ENCODE measurements around the gene TES.

TES gene

DNA sequence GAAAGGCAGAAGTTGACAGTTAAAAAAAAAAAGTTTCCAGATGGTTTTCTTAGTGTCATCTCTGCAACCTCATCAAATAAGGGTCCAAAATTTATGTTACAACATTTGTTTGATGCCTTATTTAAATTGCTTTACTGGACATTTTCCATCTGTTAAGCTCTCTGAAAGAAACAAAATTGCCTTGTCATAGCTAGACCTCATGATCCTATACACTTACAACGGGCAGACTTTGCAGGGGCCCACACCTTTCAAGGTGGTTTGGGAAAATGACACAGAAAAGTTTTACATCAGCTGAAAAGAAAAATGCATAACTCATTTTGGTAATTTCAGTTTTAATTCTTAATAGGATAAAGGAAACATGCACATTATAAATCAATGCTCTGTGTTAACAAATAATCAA, 1.4 kb upstream of the TES start:
- Histone ChIP-seq H3K4me1 (ENCODE audit: low read depth, poor library complexity, severe bottlenecking) (peaks cover 31% of the 10 kb centered on the region), H3K27ac (no peak overlapping the region), H3K4me2 (no peak overlapping the region)

DNA sequence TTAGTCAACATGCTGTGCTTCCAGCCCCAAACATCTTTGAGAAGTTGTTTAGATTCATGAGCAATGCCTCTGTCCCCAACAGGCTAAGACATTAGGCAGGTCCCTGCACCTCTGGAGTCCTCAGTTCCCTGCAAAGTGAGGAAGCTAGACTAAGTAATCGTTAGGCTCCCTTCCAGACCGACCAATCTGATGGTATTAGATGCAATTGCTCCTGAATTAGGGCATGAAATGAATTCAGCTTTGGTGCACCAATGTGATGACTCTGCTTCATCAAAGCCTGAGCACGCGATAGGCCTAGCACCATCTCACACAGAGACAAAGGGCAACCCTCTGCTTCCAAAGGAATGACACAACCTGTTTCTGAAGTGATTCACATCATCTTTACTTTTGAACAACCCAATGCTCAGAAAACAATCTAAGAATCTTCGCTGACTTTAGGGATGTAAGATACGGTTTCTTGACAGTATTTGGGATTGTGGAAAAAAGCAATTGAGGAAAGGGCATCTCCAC, 723 bp upstream of the TES start:
- Histone ChIP-seq H3K27ac (no peak overlapping the region), H3K79me2 (ENCODE audit: insufficient read depth, low read depth) (peaks cover 33% of the 10 kb centered on the region), H3K4me3 (IDR thresholded peaks at IDR 0.05; ENCODE audit: insufficient read depth, low read depth, low read length) (no peak overlapping the region), H4K20me1 (ENCODE audit: insufficient read depth) (no peaks in the 10 kb centered on the region), H3K36me3 (ENCODE audit: insufficient read depth) (no peaks in the 10 kb centered on the region), H3K4me2 (peak overlapping the region; percentile 67; the same call in 1 of the 2 replicates), H3K27me3 (ENCODE audit: insufficient read depth, low read depth) (no peaks in the 10 kb centered on the region), H3K9ac (no peak overlapping the region), H3K4me1 (ENCODE audit: low read depth, poor library complexity, severe bottlenecking) (peaks cover 37% of the 10 kb centered on the region), H2AFZ (ENCODE audit: low read depth) (peak overlapping the region; percentile 93; the same call in 1 of the 2 replicates)
- TF ChIP-seq, protein P1, sequence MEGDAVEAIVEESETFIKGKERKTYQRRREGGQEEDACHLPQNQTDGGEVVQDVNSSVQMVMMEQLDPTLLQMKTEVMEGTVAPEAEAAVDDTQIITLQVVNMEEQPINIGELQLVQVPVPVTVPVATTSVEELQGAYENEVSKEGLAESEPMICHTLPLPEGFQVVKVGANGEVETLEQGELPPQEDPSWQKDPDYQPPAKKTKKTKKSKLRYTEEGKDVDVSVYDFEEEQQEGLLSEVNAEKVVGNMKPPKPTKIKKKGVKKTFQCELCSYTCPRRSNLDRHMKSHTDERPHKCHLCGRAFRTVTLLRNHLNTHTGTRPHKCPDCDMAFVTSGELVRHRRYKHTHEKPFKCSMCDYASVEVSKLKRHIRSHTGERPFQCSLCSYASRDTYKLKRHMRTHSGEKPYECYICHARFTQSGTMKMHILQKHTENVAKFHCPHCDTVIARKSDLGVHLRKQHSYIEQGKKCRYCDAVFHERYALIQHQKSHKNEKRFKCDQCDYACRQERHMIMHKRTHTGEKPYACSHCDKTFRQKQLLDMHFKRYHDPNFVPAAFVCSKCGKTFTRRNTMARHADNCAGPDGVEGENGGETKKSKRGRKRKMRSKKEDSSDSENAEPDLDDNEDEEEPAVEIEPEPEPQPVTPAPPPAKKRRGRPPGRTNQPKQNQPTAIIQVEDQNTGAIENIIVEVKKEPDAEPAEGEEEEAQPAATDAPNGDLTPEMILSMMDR (conservative IDR thresholded peaks at IDR 0.05; ENCODE audit: low read depth, low read length), result no peak

More for the DNA sequence above, 1.4 kb upstream of the TES start:
- Histone ChIP-seq H3K79me2 (ENCODE audit: insufficient read depth, low read depth) (peaks cover 26% of the 10 kb centered on the region), H4K20me1 (ENCODE audit: insufficient read depth) (no peaks in the 10 kb centered on the region), H3K4me3 (IDR thresholded peaks at IDR 0.05; ENCODE audit: insufficient read depth, low read depth, low read length) (no peak overlapping the region), H3K27me3 (ENCODE audit: insufficient read depth, low read depth) (no peaks in the 10 kb centered on the region), H3K9ac (no peak overlapping the region), H3K36me3 (ENCODE audit: insufficient read depth) (no peaks in the 10 kb centered on the region), H2AFZ (ENCODE audit: low read depth) (no peak overlapping the region)
- TF ChIP-seq, protein P1 (conservative IDR thresholded peaks at IDR 0.05; ENCODE audit: low read depth, low read length), result no peak

DNA sequence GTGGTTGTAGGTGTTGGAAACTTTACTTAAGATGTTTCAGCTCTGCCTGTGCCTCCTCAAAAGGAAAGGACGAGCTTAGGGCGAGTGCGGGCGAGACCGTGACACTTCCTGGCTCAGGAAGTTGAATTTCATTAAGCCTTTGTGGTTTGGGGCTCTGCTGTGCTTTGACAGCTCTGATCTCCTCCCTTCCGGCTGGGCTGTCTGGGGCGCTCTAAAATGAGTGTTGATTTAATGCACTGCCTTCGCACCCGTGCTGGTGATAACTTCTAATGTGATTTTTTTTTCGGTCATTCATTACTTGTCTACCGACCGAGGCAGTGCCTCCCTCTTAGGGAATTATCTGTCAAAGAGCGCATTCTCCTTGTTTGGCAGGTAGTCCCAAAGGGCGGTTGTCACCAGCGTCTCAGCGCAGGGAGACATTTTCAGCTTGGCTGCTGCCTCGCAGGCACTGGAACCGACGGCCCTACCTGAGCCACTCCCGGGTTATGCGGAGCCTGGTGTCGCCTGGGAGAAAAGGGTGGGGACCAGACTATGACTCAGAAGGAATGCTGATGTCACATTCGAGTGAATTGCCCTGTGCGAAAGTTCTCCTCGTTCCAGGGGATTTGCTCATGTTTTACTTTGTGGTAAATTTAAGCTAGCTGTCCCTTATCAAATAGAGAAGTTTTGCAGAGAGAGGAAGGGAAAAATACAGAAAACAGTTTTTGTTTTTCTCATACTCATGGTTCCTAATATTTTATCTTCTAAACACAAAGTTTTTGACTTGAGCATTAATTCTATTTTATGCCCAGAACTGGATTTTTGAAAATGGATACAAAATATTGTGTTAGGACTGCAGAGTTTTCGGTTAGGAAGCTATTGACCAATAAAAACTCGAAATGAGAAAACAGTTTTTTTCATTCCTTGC, 920 bp downstream of the TES start:
- H4K20me1 ChIP-seq (ENCODE audit: insufficient read depth), result peaks cover 7% of the 10 kb centered on the region; the same call in 1 of the 2 replicates
- TF ChIP-seq, protein P1 (conservative IDR thresholded peaks at IDR 0.05; ENCODE audit: low read depth, low read length), result no peak
- no peaks in the 10 kb centered on the region for H3K36me3 ChIP-seq (ENCODE audit: insufficient read depth)
- peak overlapping the region; percentile 93 for H2AFZ ChIP-seq (ENCODE audit: low read depth)
- peak overlapping the region; percentile 77 for H3K27ac ChIP-seq
- no peak overlapping the region for H3K4me3 ChIP-seq (IDR thresholded peaks at IDR 0.05; ENCODE audit: insufficient read depth, low read depth, low read length)
- H3K27me3 ChIP-seq (ENCODE audit: insufficient read depth, low read depth), result no peaks in the 10 kb centered on the region
- peaks cover 50% of the 10 kb centered on the region for H3K79me2 ChIP-seq (ENCODE audit: insufficient read depth, low read depth)
- H3K4me1 ChIP-seq (ENCODE audit: low read depth, poor library complexity, severe bottlenecking), result peaks cover 41% of the 10 kb centered on the region
- peak overlapping the region; percentile 81 for H3K9ac ChIP-seq
- H3K4me2 ChIP-seq, result peak overlapping the region; percentile 67

DNA sequence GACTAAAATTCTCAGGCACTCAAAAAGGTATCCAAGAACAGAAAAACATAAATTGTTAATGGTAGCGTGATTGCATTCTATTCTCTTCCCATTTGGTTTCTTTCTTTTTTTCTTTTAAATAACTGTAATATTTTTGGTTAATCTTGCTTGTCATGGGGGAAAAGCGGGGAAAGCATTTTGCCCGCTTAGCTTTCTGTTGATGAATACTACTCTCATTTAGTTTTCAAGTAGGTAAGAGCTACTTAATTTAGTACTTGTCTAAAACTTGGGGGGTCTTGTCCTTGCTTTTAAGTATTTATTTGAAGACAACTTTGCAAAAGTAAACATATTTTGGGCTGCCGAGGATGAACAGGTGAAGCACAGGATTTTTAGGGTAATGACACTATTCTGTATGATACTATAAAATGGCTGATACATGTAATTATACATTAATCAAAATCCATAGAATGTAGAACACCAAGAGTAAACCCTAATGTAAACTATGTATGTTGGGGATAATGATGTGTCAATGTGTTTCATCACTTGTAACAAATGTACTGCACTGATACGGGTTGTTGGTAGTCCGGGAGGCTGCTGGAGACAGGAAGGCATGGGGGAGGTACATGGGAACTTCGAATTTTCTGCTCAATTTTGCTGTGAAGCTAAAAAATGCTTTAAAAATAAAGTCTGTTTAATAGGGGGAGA, 1.7 kb downstream of the TES start:
- TF ChIP-seq, protein P1 (conservative IDR thresholded peaks at IDR 0.05; ENCODE audit: low read depth, low read length), result no peak
- peak overlapping the region; percentile 81; the same call in 1 of the 2 replicates for H3K9ac ChIP-seq
- H3K4me1 ChIP-seq (ENCODE audit: low read depth, poor library complexity, severe bottlenecking), result peaks cover 35% of the 10 kb centered on the region
- no peak overlapping the region for H3K4me3 ChIP-seq (IDR thresholded peaks at IDR 0.05; ENCODE audit: insufficient read depth, low read depth, low read length)
- H3K27me3 ChIP-seq (ENCODE audit: insufficient read depth, low read depth), result no peaks in the 10 kb centered on the region
- H3K27ac ChIP-seq, result peak overlapping the region; percentile 77
- peak overlapping the region; percentile 67 for H3K4me2 ChIP-seq
- H2AFZ ChIP-seq (ENCODE audit: low read depth), result peak overlapping the region; percentile 93; the same call in 1 of the 2 replicates
- no peaks in the 10 kb centered on the region for H3K36me3 ChIP-seq (ENCODE audit: insufficient read depth)
- H4K20me1 ChIP-seq (ENCODE audit: insufficient read depth), result peaks cover 7% of the 10 kb centered on the region; the same call in 1 of the 2 replicates
- H3K79me2 ChIP-seq (ENCODE audit: insufficient read depth, low read depth), result peaks cover 57% of the 10 kb centered on the region
